Activated CD4-positive, alpha-beta memory T cell treated with anti-CD3 and anti-CD28 coated beads, Interleukin-2, amount 10 ng/mL, durations not matched to agents 7 days and 5 days (primary cell): ENCODE measurements around the gene KASH5. TPM values are rescaled to one million over a fixed set of nuclear protein-coding genes. Genes with fewer than 3 reads are reported as not detected.
"Not testable (repeated sequence)": the region's sequence is repeated elsewhere in the genome, so short reads cannot be mapped to it uniquely, and the experiment has no call there.

Experiments used
- CTCF ChIA-PET: fragments of 350-600 bp; sonication (Branson Sonifier 250); formaldehyde crosslinking; loops from one replicate; lab custom pipeline; 2021; ENCODE audit warnings: antibody characterized with exemption, inconsistent platforms; lab: Charles Lee
- POLR2A ChIA-PET: fragments of 350-600 bp; sonication (Branson Sonifier 250); formaldehyde crosslinking; loops from one replicate; lab custom pipeline; 2021; ENCODE audit warnings: antibody characterized with exemption; lab: Charles Lee
- DNase-seq: peaks from one replicate; pipeline ENCODE4 v3.0.0-alpha.2; 2020
- H3K27ac Mint-ChIP-seq: one replicate; pipeline ENCODE4 v1.8.0; 2021; ENCODE audit warnings: mild to moderate bottlenecking, mixed read lengths
- H3K27me3 Mint-ChIP-seq: one replicate; pipeline ENCODE4 v1.8.0; 2021; ENCODE audit warnings: mixed read lengths
- H3K36me3 Mint-ChIP-seq: one replicate; pipeline ENCODE4 v1.8.0; 2021; ENCODE audit warnings: low read depth, mixed read lengths
- H3K4me1 Mint-ChIP-seq: one replicate; pipeline ENCODE4 v1.8.0; 2021; ENCODE audit warnings: mixed read lengths
- H3K4me3 Mint-ChIP-seq: one replicate; pipeline ENCODE4 v1.8.0; 2021; ENCODE audit warnings: mild to moderate bottlenecking, mixed read lengths
- H3K9me3 Mint-ChIP-seq: one replicate; pipeline ENCODE4 v1.8.0; 2021; ENCODE audit warnings: mixed read lengths
- total RNA-seq, 2 experiments: library from RNA; stranded (reverse); gene quantifications; one replicate each; pipeline ENCODE4 v1.2.3, GENCODE V29; 2021

KASH5 gene
- total RNA-seq, 2 experiments from 2014 or later: 0.73 to 0.81 TPM

DNA sequence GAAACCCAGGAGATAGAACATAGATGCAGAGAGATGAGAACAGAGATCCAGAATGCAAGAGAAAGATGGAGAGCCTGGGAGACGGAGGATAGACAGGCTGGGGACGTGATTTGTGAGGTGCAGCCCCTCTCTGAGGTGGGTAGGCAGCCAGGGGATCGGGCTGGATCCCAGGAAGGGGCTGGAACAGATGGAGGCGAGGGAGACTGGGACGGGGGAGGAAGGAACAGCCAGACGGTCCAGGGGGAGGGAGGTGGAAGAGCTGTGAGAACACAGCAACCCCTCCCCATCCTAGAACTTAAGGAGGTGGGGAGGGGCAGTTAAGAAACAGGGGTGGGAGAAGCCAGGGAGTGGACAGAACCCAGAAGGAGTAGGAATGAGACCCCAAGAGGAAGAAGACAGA lies 50.2 kb downstream of the KASH5 start:
- Mint-ChIP-seq H3K27me3 (peaks cover 85% of the 10 kb centered on the region), H3K27ac (no peak overlapping the region), H3K4me1 (peaks cover 34% of the 10 kb centered on the region), H3K4me3 (no peak overlapping the region), H3K9me3 (no peaks in the 10 kb centered on the region), H3K36me3 (no peaks in the 10 kb centered on the region)
- no peak for DNase-seq
- ChIA-PET CTCF (no interaction called here), POLR2A (no interaction called here)

GRCh38 chr19:49439836-49440235 lies 51.8 kb downstream of the KASH5 start:
- CTCF ChIA-PET: interaction anchor here (1.0 to 1.2 kb wide), 2 partner anchors 34 to 48 kb away, joined by 4 to 5 read pairs; partner anchors contain the start of gene FLT3LG
- Mint-ChIP-seq H3K27me3 (peaks cover 75% of the 10 kb centered on the region), H3K27ac (no peak overlapping the region), H3K4me1 (peaks cover 40% of the 10 kb centered on the region), H3K4me3 (no peak overlapping the region), H3K36me3 (no peaks in the 10 kb centered on the region), H3K9me3 (no peaks in the 10 kb centered on the region)
- POLR2A ChIA-PET: interaction anchor here (0.9 to 1.3 kb wide), 2 partner anchors 9 to 48 kb away, joined by 3 read pairs; no protein-coding TSS in a partner anchor
- no peak for DNase-seq

DNA sequence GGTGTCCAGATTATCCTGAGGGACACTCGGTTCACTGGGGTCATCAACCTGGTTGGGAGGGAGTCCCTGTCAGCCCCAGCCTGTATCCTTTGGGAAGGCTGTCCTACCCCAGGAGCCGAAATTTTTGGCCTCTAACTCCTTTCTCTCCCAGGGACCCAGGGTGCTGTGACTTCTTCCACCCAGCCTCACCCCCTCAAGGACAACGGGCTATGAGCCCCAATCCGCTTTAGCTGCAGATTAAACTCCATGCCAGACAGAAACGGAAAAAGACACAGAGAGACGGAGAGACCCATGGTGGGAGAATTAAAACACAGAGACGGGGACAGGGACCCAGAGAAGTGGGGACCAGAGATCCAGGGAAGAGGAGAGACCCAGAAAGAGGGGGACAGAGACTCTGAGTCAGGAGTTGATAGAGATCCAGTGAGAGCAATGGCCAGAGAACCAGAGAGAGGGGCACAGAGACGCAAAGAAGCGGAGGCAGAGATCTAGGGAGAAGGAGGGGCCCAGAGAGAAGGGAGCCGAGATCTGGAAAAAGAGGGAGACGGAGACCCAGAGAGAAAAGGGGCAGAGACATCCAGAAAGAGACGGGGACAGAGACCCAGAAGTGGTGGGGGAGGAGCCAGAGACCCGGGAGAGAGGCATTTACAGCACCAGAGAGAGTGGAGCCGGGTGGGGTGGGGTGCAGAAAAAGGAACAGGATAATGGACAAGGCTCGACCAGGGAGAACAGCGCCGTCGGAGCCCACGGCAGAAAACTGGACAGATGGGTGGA lies 52.6 kb downstream of the KASH5 start:
- CTCF ChIA-PET: interaction anchor here (1.0 to 1.2 kb wide), 2 partner anchors 33 to 49 kb away, joined by 4 to 5 read pairs; partner anchors contain the start of gene FLT3LG
- no peak overlapping the region for H3K27ac Mint-ChIP-seq
- POLR2A ChIA-PET: interaction anchor here (0.9 to 1.3 kb wide), 3 partner anchors 10 to 49 kb away, joined by 3 to 4 read pairs (median 3); no protein-coding TSS in a partner anchor
- peaks cover 45% of the 10 kb centered on the region for H3K4me1 Mint-ChIP-seq
- peaks cover 67% of the 10 kb centered on the region for H3K27me3 Mint-ChIP-seq
- H3K36me3 Mint-ChIP-seq: peaks cover 5% of the 10 kb centered on the region
- DNase-seq: no peak
- peak overlapping the region; percentile 33 for H3K4me3 Mint-ChIP-seq
- H3K9me3 Mint-ChIP-seq: no peaks in the 10 kb centered on the region

DNA sequence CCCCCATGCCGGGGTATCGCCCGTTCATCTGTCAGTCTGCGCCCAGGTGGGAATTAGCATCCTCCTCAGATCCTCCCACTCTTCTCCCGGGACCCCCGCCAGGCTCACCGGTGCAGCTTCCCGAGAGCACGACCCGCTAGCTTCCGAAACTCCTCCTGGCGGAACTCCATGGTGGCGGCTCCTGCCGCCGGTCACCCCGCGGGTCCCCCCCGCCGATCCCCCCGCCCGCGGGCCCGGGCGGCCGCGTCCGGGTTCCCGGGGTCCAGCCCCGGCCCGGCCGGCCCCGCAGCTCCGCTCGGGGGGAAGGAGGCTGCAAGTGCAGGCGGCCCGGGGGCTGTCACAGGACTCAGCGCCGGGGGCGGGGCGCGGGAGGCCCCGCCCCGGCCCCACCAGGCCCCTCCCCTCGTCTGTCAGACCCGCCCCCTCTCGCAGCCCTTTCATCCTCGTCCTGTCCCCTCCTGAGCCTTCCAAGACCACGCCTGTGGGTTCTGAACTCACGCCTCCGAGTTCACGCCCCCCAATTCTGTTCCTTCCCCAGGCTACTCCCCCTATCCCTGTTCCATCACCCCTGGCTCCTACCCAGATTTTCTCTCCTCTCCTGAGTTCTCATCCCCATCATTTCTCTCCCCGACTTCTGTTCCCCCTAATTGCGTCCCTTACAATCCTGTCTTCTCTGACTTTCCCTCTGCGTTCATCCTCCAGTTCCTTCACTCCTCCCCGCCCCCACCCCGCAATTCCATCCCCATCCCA lies 53.3 kb downstream of the KASH5 start, which contains the start of gene SLC17A7:
Gene SLC17A7 (minus strand): TSS at position 318 of the 750 bp plus-strand sequence. CDS start 148 bp downstream, at position 170.
- Mint-ChIP-seq H3K9me3 (no peaks in the 10 kb centered on the region), H3K4me1 (peaks cover 44% of the 10 kb centered on the region), H3K27me3 (peaks cover 59% of the 10 kb centered on the region), H3K27ac (no peak within 1 kb of the TSS), H3K4me3 (peak within 1 kb of the TSS; percentile 80), H3K36me3 (peaks cover 11% of the 10 kb centered on the region)
- POLR2A ChIA-PET: interaction anchor here (1.0 to 3.4 kb wide), 2 partner anchors 11 to 19 kb away, joined by 4 to 16 read pairs; partner anchors contain the start of genes ALDH16A1 and PIH1D1
- CTCF ChIA-PET: interaction anchor here (0.8 to 2.2 kb wide), 5 partner anchors 10 to 53 kb away, joined by 3 to 11 read pairs (median 4); partner anchors contain the start of genes KASH5 and PIH1D1
- peak; percentile 66 for DNase-seq

GRCh38 chr19:49441960-49442350 lies 53.9 kb downstream of the KASH5 start:
- Mint-ChIP-seq H3K27me3 (peaks cover 53% of the 10 kb centered on the region), H3K4me3 (peak overlapping the region; percentile 80), H3K4me1 (peaks cover 47% of the 10 kb centered on the region), H3K36me3 (peaks cover 16% of the 10 kb centered on the region), H3K27ac (no peak overlapping the region), H3K9me3 (no peaks in the 10 kb centered on the region)
- DNase-seq: no peak
- CTCF ChIA-PET: interaction anchor here (0.8 to 2.2 kb wide), 7 partner anchors 10 to 54 kb away, joined by 3 to 11 read pairs (median 5); partner anchors contain the start of genes KASH5 and PIH1D1
- POLR2A ChIA-PET: interaction anchor here (2.9 to 3.4 kb wide), 2 partner anchors 10 to 28 kb away, joined by 16 to 19 read pairs; partner anchors contain the start of genes ALDH16A1 and PIH1D1

GRCh38 chr19:49442354-49442753 lies 54.3 kb downstream of the KASH5 start:
- DNase-seq: peak; percentile 43
- peaks cover 50% of the 10 kb centered on the region for H3K27me3 Mint-ChIP-seq
- no peaks in the 10 kb centered on the region for H3K9me3 Mint-ChIP-seq
- peaks cover 19% of the 10 kb centered on the region for H3K36me3 Mint-ChIP-seq
- H3K4me3 Mint-ChIP-seq: peak overlapping the region; percentile 80
- H3K27ac Mint-ChIP-seq: no peak overlapping the region
- peaks cover 51% of the 10 kb centered on the region for H3K4me1 Mint-ChIP-seq
- CTCF ChIA-PET: interaction anchor here (0.8 to 2.2 kb wide), 12 partner anchors 9 to 449 kb away, joined by 3 to 11 read pairs (median 4); partner anchors contain the start of genes KASH5, PIH1D1 and RUVBL2
- POLR2A ChIA-PET: interaction anchor here (2.9 to 3.4 kb wide), 2 partner anchors 10 to 27 kb away, joined by 16 to 19 read pairs; partner anchors contain the start of genes ALDH16A1 and PIH1D1

GRCh38 chr19:49442771-49443365 lies 54.8 kb downstream of the KASH5 start:
- Mint-ChIP-seq H3K36me3 (peaks cover 24% of the 10 kb centered on the region), H3K9me3 (no peaks in the 10 kb centered on the region), H3K27me3 (peaks cover 44% of the 10 kb centered on the region), H3K27ac (peak overlapping the region; percentile 83), H3K4me3 (peak overlapping the region; percentile 80), H3K4me1 (peaks cover 56% of the 10 kb centered on the region)
- ChIA-PET CTCF (interaction anchor here (0.6 to 2.2 kb wide), 12 partner anchors 9 to 449 kb away, joined by 3 to 11 read pairs (median 4); partner anchors contain the start of genes PIH1D1 and RUVBL2), POLR2A (interaction anchor here (1.0 to 3.4 kb wide), 3 partner anchors 9 to 50 kb away, joined by 3 to 19 read pairs (median 16); partner anchors contain the start of genes ALDH16A1 and PIH1D1)
- DNase-seq: peak; percentile 77

- no peaks in the 10 kb centered on the region for H3K9me3 Mint-ChIP-seq
- POLR2A ChIA-PET: interaction anchor here (1.0 to 3.4 kb wide), 4 partner anchors 9 to 52 kb away, joined by 3 to 19 read pairs (median 10); partner anchors contain the start of genes ALDH16A1 and PIH1D1
- peak overlapping the region; percentile 80 for H3K4me3 Mint-ChIP-seq
- peaks cover 62% of the 10 kb centered on the region for H3K4me1 Mint-ChIP-seq
- peaks cover 38% of the 10 kb centered on the region for H3K27me3 Mint-ChIP-seq
- CTCF ChIA-PET: interaction anchor here (0.6 to 2.5 kb wide), 17 partner anchors 8 to 1767 kb away, joined by 3 to 17 read pairs (median 5); partner anchors contain the start of genes PIH1D1 and RUVBL2
- H3K36me3 Mint-ChIP-seq: peaks cover 31% of the 10 kb centered on the region
- peak overlapping the region; percentile 83 for H3K27ac Mint-ChIP-seq
- peak; percentile 95 for DNase-seq
Measured at GRCh38 chr19:49443366-49444099, 55.5 kb downstream of the KASH5 start.

DNA sequence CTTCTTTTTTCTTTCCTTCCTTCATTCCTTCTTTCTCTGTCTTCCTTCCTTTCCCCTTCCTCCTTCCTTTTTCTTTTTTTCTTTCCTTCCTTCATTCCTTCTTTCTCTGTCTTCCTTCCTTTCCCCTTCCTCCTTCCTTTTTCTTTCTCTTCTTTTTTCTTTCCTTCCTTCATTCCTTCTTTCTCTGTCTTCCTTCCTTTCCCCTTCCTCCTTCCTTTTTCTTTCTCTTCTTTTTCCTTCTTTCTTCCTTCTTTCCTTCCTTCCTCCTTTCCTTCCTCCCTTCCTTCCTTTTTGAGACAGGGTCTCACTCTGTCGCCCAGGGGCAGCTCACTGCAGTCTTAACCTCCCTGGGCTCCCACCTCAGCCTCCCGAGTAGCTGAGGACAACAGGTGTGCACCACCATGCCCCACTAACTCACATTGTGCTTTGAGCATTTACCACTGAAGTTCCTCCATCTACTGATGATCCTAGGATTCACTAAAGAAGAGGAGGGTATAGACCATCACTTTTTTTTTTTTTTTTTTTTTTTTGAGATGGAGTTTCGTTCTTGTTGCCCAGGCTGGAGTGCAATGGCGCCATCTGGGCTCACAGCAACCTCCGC lies 56.2 kb downstream of the KASH5 start:
- POLR2A ChIA-PET: interaction anchor here (1.5 to 3.4 kb wide), 4 partner anchors 8 to 53 kb away, joined by 3 to 19 read pairs (median 10); partner anchors contain the start of genes ALDH16A1 and PIH1D1
- CTCF ChIA-PET: interaction anchor here (0.6 to 2.5 kb wide), 10 partner anchors 26 to 1766 kb away, joined by 3 to 17 read pairs (median 4); partner anchors contain the start of gene FLT3LG
- Mint-ChIP-seq H3K4me1 (peaks cover 67% of the 10 kb centered on the region), H3K4me3 (peak overlapping the region; percentile 80), H3K36me3 (peaks cover 38% of the 10 kb centered on the region), H3K27ac (peak overlapping the region; percentile 83), H3K27me3 (peaks cover 31% of the 10 kb centered on the region)
- DNase-seq, H3K9me3 Mint-ChIP-seq: not testable (repeated sequence)

GRCh38 chr19:49445997-49446396 lies 57.9 kb downstream of the KASH5 start:
- ChIA-PET CTCF (interaction anchor here (0.7 to 2.5 kb wide), 7 partner anchors 24 to 243 kb away, joined by 3 to 17 read pairs (median 10); partner anchors contain the start of genes ADM5 and FLT3LG), POLR2A (interaction anchor here (1.2 to 1.5 kb wide), 2 partner anchors 27 to 52 kb away, joined by 3 to 5 read pairs; no protein-coding TSS in a partner anchor)
- Mint-ChIP-seq H3K27ac (no peak overlapping the region), H3K36me3 (peaks cover 53% of the 10 kb centered on the region), H3K4me1 (peaks cover 76% of the 10 kb centered on the region), H3K4me3 (no peak overlapping the region), H3K9me3 (no peaks in the 10 kb centered on the region), H3K27me3 (peaks cover 13% of the 10 kb centered on the region)
- DNase-seq: no peak
